Psoas muscle (tissue), 8 donors: Measurements from ENCODE around the gene ERLIN1. TPM values are rescaled to one million over a fixed set of nuclear protein-coding genes. Genes with fewer than 3 reads are reported as not detected.

Experiments
- ATAC-seq, 4 donors: fragments of 200-7000 bp; cut with Tn5 transposase; one replicate each; pipeline ENCODE4 v1.9.1; 2020; ENCODE audit warnings: moderate library complexity in 3 of 4, mild to moderate bottlenecking in 2 of 4
- DNase-seq, 2 donors: peaks; one replicate each; pipeline ENCODE4 v3.0.0-alpha.2; 2020
- H3K27ac ChIP-seq: fragments of 200-600 bp; one replicate; pipeline ENCODE4 v1.8.0; 2022
- H3K27me3 ChIP-seq, 3 donors: fragments of 200-600 bp in 1 of 3; one replicate each; pipeline versions ENCODE4 v1.6.1 to v1.8.0; 2013 to 2022; ENCODE audit warnings: low read length in 2 of 3, mild to moderate bottlenecking in 2 of 3, moderate library complexity in 1 of 3; ENCODE audit not compliant: insufficient read depth in 3 of 3
- H3K36me3 ChIP-seq, 2 donors: fragments of 200-600 bp in 1 of 2; one replicate each; pipeline versions ENCODE4 v1.6.1 to v1.8.0; 2013 to 2022; ENCODE audit warnings: low read depth in 1 of 2, mild to moderate bottlenecking in 1 of 2, moderate library complexity in 1 of 2; ENCODE audit not compliant: insufficient read depth in 1 of 2
- H3K4me1 ChIP-seq: fragments of 200-600 bp; one replicate; pipeline ENCODE4 v1.8.0; 2022
- H3K4me3 ChIP-seq: fragments of 200-600 bp; one replicate; pipeline ENCODE4 v1.8.0; 2022; ENCODE audit warnings: mild to moderate bottlenecking
- H3K9me3 ChIP-seq: fragments of 200-600 bp; one replicate; pipeline ENCODE4 v1.8.0; 2022
- CTCF ChIP-seq: fragments of 200-600 bp; IDR thresholded peaks from one replicate; pipeline ENCODE4 v1.8.0; 2022; ENCODE audit warnings: antibody characterized with exemption
- WGBS, 3 donors: extraction: QIAGEN DNeasy Blood & Tissue Kit; methylation state at CpG; one replicate each; pipeline versions ENCODE4 v1.1.6 to v1.1.7; 2013; 5-methylcytosine and 5-hydroxymethylcytosine counted together
- intact Hi-C, 2 donors: fragments of 100-400 bp; cut with DNase I; formaldehyde crosslinking; loops; one replicate each; pipeline versions ENCODE4 v1.11.0 to v1.14.2; 2022
- polyA plus RNA-seq, 3 donors: library from polyadenylated mRNA; stranded (reverse); fragments of 200-250 nt; gene quantifications; one replicate each; pipeline ENCODE4 v1.2.3, GENCODE V29; 2013
- total RNA-seq, 4 donors: library from RNA; stranded (reverse); fragmentation: NEBNext Ultra II Directional in 2 of 4; extraction: Animal tissue kit (Norgen Biotek cat#: 25700) in 2 of 4; gene quantifications; one replicate each; pipeline versions ENCODE4 v1.2.1 to v1.2.4, GENCODE V29; 2021 to 2023
- donor health status: healthy with polysubstance abuse.
- donor health status: DM: no; HTN: no; CAD: no; lungs with moderate emphysema.
- donor health status: Bipolar disorder and iron deficiency.
- donor health status: healthy.
- donor health status: DM: yes; HTN: yes; CAD: no.
- donor health status: DM: no; HTN: no; CAD: no.
- donor health status: DM: no; HTN: no; CAD: no.
- donor health status: DM: yes; HTN: yes; CAD: no.

Gene ERLIN1
- total and polyA plus RNA-seq, 7 donors = 6.8 to 15.2 (median 11.5) TPM

- Histone ChIP-seq H3K4me1 (no peaks in the 10 kb centered on the region), H3K27ac (no peak overlapping the region), H3K27me3 (no peaks in the 10 kb centered on the region), H3K36me3 (peaks cover 7 to 74% of the 10 kb centered on the region in 2 donors), H3K9me3 (no peaks in the 10 kb centered on the region), H3K4me3 (no peak overlapping the region)
- TF ChIP-seq CTCF = no peak
- intact Hi-C loops = no loop called here
- 94 to 99% (median 95%) methylated on average over 2 of the region's 2 CpGs for WGBS, 3 donors
- DNase-seq (no peak), ATAC-seq (no peak)
Measured at GRCh38 chr10:100158044-100158805, 27.6 kb downstream of the ERLIN1 start.

- no peak for TF ChIP-seq CTCF
- Histone ChIP-seq H3K4me1 (no peaks in the 10 kb centered on the region), H3K36me3 (peaks cover 10 to 74% of the 10 kb centered on the region in 2 donors), H3K27me3 (no peaks in the 10 kb centered on the region), H3K4me3 (no peak overlapping the region), H3K27ac (no peak overlapping the region), H3K9me3 (no peaks in the 10 kb centered on the region)
- ATAC-seq (no peak), DNase-seq (no peak)
- intact Hi-C loops = no loop called here
Measured at GRCh38 chr10:100157156-100157555, 28.7 kb downstream of the ERLIN1 start.

- H3K9me3 ChIP-seq = no peaks in the 10 kb centered on the region
- TF ChIP-seq CTCF = no peak
- no peaks in the 10 kb centered on the region for H3K4me1 ChIP-seq
- WGBS, 3 donors = 97 to 99% (median 98%) methylated on average over 5 of the region's 5 CpGs
- no peak overlapping the region for H3K27ac ChIP-seq
- no peaks in the 10 kb centered on the region for H3K27me3 ChIP-seq
- DNase-seq (no peak), ATAC-seq (no peak)
- H3K4me3 ChIP-seq = no peak overlapping the region
- intact Hi-C loops = no loop called here
- H3K36me3 ChIP-seq = peaks cover 17 to 77% of the 10 kb centered on the region in 2 donors
Measured at GRCh38 chr10:100155936-100156335, 29.9 kb downstream of the ERLIN1 start.

GRCh38 chr10:100154666-100155065, 31.2 kb downstream of the ERLIN1 start:
- WGBS, 3 donors = 95 to 98% (median 97%) methylated on average over 4 of the region's 4 CpGs
- ATAC-seq = no peak
- intact Hi-C loops = no loop called here

More at GRCh38 chr10:100154666-100155065, 31.2 kb downstream of the ERLIN1 start:
- Histone ChIP-seq H3K4me1 (no peaks in the 10 kb centered on the region), H3K27me3 (no peaks in the 10 kb centered on the region), H3K9me3 (no peaks in the 10 kb centered on the region), H3K27ac (no peak overlapping the region), H3K36me3 (peaks cover 19 to 79% of the 10 kb centered on the region in 2 donors), H3K4me3 (no peak overlapping the region)
- no peak for TF ChIP-seq CTCF
- no peak for DNase-seq
